Stomach (tissue), 9 donors: ENCODE results near the gene P4HB. TPM values are rescaled to one million over a fixed set of nuclear protein-coding genes. Genes with fewer than 3 reads are reported as not detected.

Source experiments
- DNase-seq, 2 donors: peaks; one replicate each; pipeline versions ENCODE4 v3.0.0 to v3.0.0-alpha.2; 2013 to 2019
- H3K27ac ChIP-seq, 5 donors: fragments of 200-600 bp in 4 of 5; sonication (generic) in 4 of 5; one replicate each; pipeline ENCODE4 v1.5.1; 2013 to 2019; ENCODE audit warnings: mild to moderate bottlenecking in 1 of 5, moderate library complexity in 1 of 5
- H3K27me3 ChIP-seq, 3 donors: fragments of 200-600 bp; sonication (generic); one replicate each; pipeline ENCODE4 v1.5.1; 2017 to 2019; ENCODE audit warnings: mixed run types in 1 of 3
- H3K36me3 ChIP-seq, 4 donors: fragments of 200-600 bp; sonication (generic); 1 replicate in 3 of 4; 2 replicates in 1 of 4; pipeline ENCODE4 v1.5.1; 2016 to 2019
- H3K4me1 ChIP-seq, 4 donors: fragments of 200-600 bp; sonication (generic); one replicate each; pipeline ENCODE4 v1.5.1; 2016 to 2019
- H3K4me3 ChIP-seq, 4 donors: fragments of 200-600 bp; sonication (generic) in 3 of 4; one replicate each; pipeline ENCODE4 v1.5.1; 2016 to 2019; ENCODE audit warnings: mild to moderate bottlenecking in 1 of 4
- H3K9me3 ChIP-seq, 4 donors: fragments of 200-600 bp; sonication (generic); one replicate each; pipeline ENCODE4 v1.5.1; 2016 to 2019
- CTCF ChIP-seq, 7 experiments: fragments of 450-650 bp in 4 of 7; fragments of 200-600 bp in 3 of 7; sonication (generic) in 3 of 7; IDR thresholded peaks; one replicate each; pipeline ENCODE4 v1.5.1; 2016 to 2019; ENCODE audit warnings: antibody characterized with exemption in 7 of 7, control low read depth in 2 of 7, mild to moderate bottlenecking in 1 of 7
- EP300 ChIP-seq: sonication (generic); formaldehyde crosslinking; IDR thresholded peaks from one replicate; pipeline ENCODE4 v1.6.1; 2017; ENCODE audit warnings: antibody characterized with exemption
- POLR2A ChIP-seq, 4 donors: fragments of 450-650 bp; IDR thresholded peaks; one replicate each; pipeline ENCODE4 v1.6.1; 2016; ENCODE audit warnings: antibody characterized with exemption in 4 of 4, control low read depth in 2 of 4, mild to moderate bottlenecking in 1 of 4, moderate library complexity in 1 of 4
- POLR2AphosphoS5 ChIP-seq, 3 donors: sonication (generic); formaldehyde crosslinking; IDR thresholded peaks; one replicate each; pipeline ENCODE4 v1.6.1; 2016; ENCODE audit warnings: antibody characterized with exemption in 3 of 3
- WGBS, 5 donors: extraction: QIAGEN DNeasy Blood & Tissue Kit in 3 of 5; methylation state at CpG; one replicate each; pipeline versions ENCODE4 v1.1.5 to v1.1.7; 2013 to 2018; 5-methylcytosine and 5-hydroxymethylcytosine counted together
- intact Hi-C: fragments of 100-400 bp; cut with DNase I; formaldehyde crosslinking; loops from one replicate; pipeline ENCODE4 v1.15.1; 2023; ENCODE audit warnings: low total_unique reads
- polyA plus RNA-seq, 3 donors: library from polyadenylated mRNA; stranded (reverse); fragments of 200-250 nt; gene quantifications; one replicate each; pipeline ENCODE4 v1.2.3, GENCODE V29; 2013
- total RNA-seq, 5 donors: library from RNA; depleted of rRNA; stranded (reverse); fragments of >200 nt; gene quantifications; one replicate each; pipeline versions ENCODE4 v1.1.0 to v1.2.3, GENCODE V29; 2014 to 2016
- donor health status: healthy with polysubstance abuse.
- donor health status: Bipolar disorder and iron deficiency.
- donor health status: healthy.

P4HB gene
- total and polyA plus RNA-seq, 8 donors: 401 to 1,308 (median 619) TPM

GRCh38 chr17:81844887-81845286, 15.4 kb downstream of the P4HB start:
- Histone ChIP-seq H3K27me3 (no peaks in the 10 kb centered on the region), H3K27ac (no peak overlapping the region), H3K4me3 (no peak overlapping the region), H3K36me3 (peaks cover 67 to 80% (median 76%) of the 10 kb centered on the region in 4 donors), H3K4me1 (peaks cover 0 to 10% (median 3%) of the 10 kb centered on the region in 4 donors), H3K9me3 (no peaks in the 10 kb centered on the region)
- no peak for DNase-seq
- WGBS, 5 donors: 69 to 89% (median 86%) methylated on average over 13 of the region's 13 CpGs
- TF ChIP-seq EP300 (no peak), POLR2A (IDR thresholded peaks at IDR 0.05) (no peak), CTCF (IDR thresholded peaks at IDR 0.05) (no peak), POLR2AphosphoS5 (IDR thresholded peaks at IDR 0.05) (no peak)
- intact Hi-C loops: no loop called here

- Histone ChIP-seq H3K36me3 (peaks cover 62 to 75% (median 71%) of the 10 kb centered on the region in 4 donors), H3K4me1 (peaks cover 0 to 10% (median 3%) of the 10 kb centered on the region in 4 donors), H3K27me3 (no peaks in the 10 kb centered on the region), H3K27ac (no peak overlapping the region), H3K9me3 (no peaks in the 10 kb centered on the region), H3K4me3 (no peak overlapping the region)
- intact Hi-C loops: no loop called here
- no peak for TF ChIP-seq POLR2A (IDR thresholded peaks at IDR 0.05)
- no peak for TF ChIP-seq POLR2AphosphoS5 (IDR thresholded peaks at IDR 0.05)
- no peak for TF ChIP-seq CTCF (IDR thresholded peaks at IDR 0.05)
- TF ChIP-seq EP300: no peak
- WGBS, 5 donors: 85 to 91% (median 89%) methylated on average over 11 to 14 of the region's 14 CpGs
- DNase-seq: no peak
Measured at GRCh38 chr17:81844327-81844851, 15.9 kb downstream of the P4HB start.

GRCh38 chr17:81843713-81844326, 16.5 kb downstream of the P4HB start:
- Histone ChIP-seq H3K27me3 (no peaks in the 10 kb centered on the region), H3K27ac (no peak overlapping the region), H3K36me3 (peaks cover 57 to 69% (median 65%) of the 10 kb centered on the region in 4 donors), H3K9me3 (no peaks in the 10 kb centered on the region), H3K4me3 (no peak overlapping the region), H3K4me1 (peaks cover 0 to 10% (median 3%) of the 10 kb centered on the region in 4 donors)
- intact Hi-C loops: no loop called here
- 87 to 93% (median 88%) methylated on average over 25 to 30 of the region's 30 CpGs for WGBS, 5 donors
- no peak for TF ChIP-seq CTCF (IDR thresholded peaks at IDR 0.05)
- TF ChIP-seq EP300: no peak
- no peak for TF ChIP-seq POLR2A (IDR thresholded peaks at IDR 0.05)
- TF ChIP-seq POLR2AphosphoS5 (IDR thresholded peaks at IDR 0.05): no peak
- no peak for DNase-seq

- Histone ChIP-seq H3K36me3 (peaks cover 54 to 60% (median 56%) of the 10 kb centered on the region in 4 donors), H3K9me3 (no peaks in the 10 kb centered on the region), H3K4me1 (peaks cover 0 to 10% (median 3%) of the 10 kb centered on the region in 4 donors), H3K4me3 (no peak overlapping the region), H3K27ac (no peak overlapping the region), H3K27me3 (no peaks in the 10 kb centered on the region)
- no peak for DNase-seq
- 67 to 77% (median 70%) methylated on average over 18 to 21 of the region's 21 CpGs for WGBS, 5 donors
- intact Hi-C loops: no loop called here
- TF ChIP-seq CTCF (IDR thresholded peaks at IDR 0.05): no peak
- no peak for TF ChIP-seq POLR2A (IDR thresholded peaks at IDR 0.05)
- TF ChIP-seq EP300: no peak
- no peak for TF ChIP-seq POLR2AphosphoS5 (IDR thresholded peaks at IDR 0.05)
Measured at GRCh38 chr17:81842725-81843504, 17.4 kb downstream of the P4HB start.
